Naive thymus-derived CD8-positive, alpha-beta T cell (primary cell): Measurements from ENCODE around the gene ME2. TPM values are rescaled to one million over a fixed set of nuclear protein-coding genes. Genes with fewer than 3 reads are reported as not detected.
"Not testable (repeated sequence)": the region's sequence is repeated elsewhere in the genome, so short reads cannot be mapped to it uniquely, and the experiment has no call there.

ENCODE experiments used
- ATAC-seq, 2 donors: fragments of 150-1000 bp; cut with Tn5 transposase in 1 of 2; sonication (Bioruptor Pico), chemical (Tn5 transposase) in 1 of 2; 1 replicate in 1 of 2; 2 replicates in 1 of 2; pipeline ENCODE4 v1.10.0; 2021; ENCODE audit warnings: mild to moderate bottlenecking in 2 of 2, moderate library complexity in 2 of 2
- POLR2A ChIA-PET: fragments of 350-600 bp; sonication (Branson Sonifier 250); formaldehyde crosslinking; loops from one replicate; lab custom pipeline; 2021; ENCODE audit warnings: antibody characterized with exemption; lab: Charles Lee
- DNase-seq, 10 donors: peaks; one replicate each; pipeline versions ENCODE4 v3.0.0 to v3.0.0-alpha.2; 2020 to 2022
- H3K27ac Mint-ChIP-seq, 10 donors: one replicate each; pipeline ENCODE4 v1.8.0; 2020 to 2022; ENCODE audit warnings: mild to moderate bottlenecking in 10 of 10, mixed read lengths in 10 of 10, moderate library complexity in 4 of 10, inconsistent platforms in 1 of 10
- H3K27me3 Mint-ChIP-seq, 5 donors: one replicate each; pipeline ENCODE4 v1.8.0; 2021 to 2022; ENCODE audit warnings: mixed read lengths in 5 of 5
- H3K36me3 Mint-ChIP-seq, 3 donors: one replicate each; pipeline ENCODE4 v1.8.0; 2020 to 2022; ENCODE audit warnings: mixed read lengths in 3 of 3, mild to moderate bottlenecking in 2 of 3, inconsistent platforms in 1 of 3
- H3K4me1 Mint-ChIP-seq, 4 donors: one replicate each; pipeline ENCODE4 v1.8.0; 2021 to 2022; ENCODE audit warnings: mixed read lengths in 4 of 4
- H3K4me3 Mint-ChIP-seq, 10 donors: one replicate each; pipeline ENCODE4 v1.8.0; 2020 to 2022; ENCODE audit warnings: mild to moderate bottlenecking in 10 of 10, mixed read lengths in 10 of 10, moderate library complexity in 6 of 10, inconsistent platforms in 1 of 10
- H3K9me3 Mint-ChIP-seq, 9 donors: one replicate each; pipeline ENCODE4 v1.8.0; 2020 to 2022; ENCODE audit warnings: mixed read lengths in 9 of 9, mild to moderate bottlenecking in 3 of 9, inconsistent platforms in 1 of 9, moderate library complexity in 1 of 9
- polyA plus RNA-seq, 3 donors: library from polyadenylated mRNA; unstranded; fragments of 300-500 nt; fragmentation: Illumina TruSeq; gene quantifications; one replicate each; pipeline ENCODE4 v1.2.3, GENCODE V29; 2021
- total RNA-seq, 8 experiments: library from RNA in 2 of 8; stranded (reverse) in 2 of 8; gene quantifications; one replicate each; pipeline ENCODE4 v1.2.3 and lab custom pipeline; 2021 to 2026

The ME2 gene
- total and polyA plus RNA-seq, 5 experiments from 2014 or later = 38.1 to 52.3 (median 42.0) TPM

- H3K4me1 Mint-ChIP-seq = peaks cover 16 to 32% (median 25%) of the 10 kb centered on the region in 4 donors
- peak within 1 kb of the TSS; percentile 72 to 97 (median 94) for H3K4me3 Mint-ChIP-seq
- H3K27ac Mint-ChIP-seq = peak within 1 kb of the TSS; percentile 61 to 98 (median 96)
- DNase-seq (peak; percentile 32 to 75 (median 62)), ATAC-seq (peak; percentile 87 to 89)
- POLR2A ChIA-PET = interaction anchor here (0.6 to 4.6 kb wide), 17 partner anchors 9 to 686 kb away, joined by 3 to 84 read pairs (median 4); partner anchors contain the start of genes MBD1, ME2, MEX3C and MRO
- peaks cover 0 to 11% (median 9%) of the 10 kb centered on the region in 3 donors for H3K36me3 Mint-ChIP-seq
- H3K27me3 Mint-ChIP-seq = no peaks in the 10 kb centered on the region
- peaks cover 8 to 15% (median 11%) of the 10 kb centered on the region in 9 donors for H3K9me3 Mint-ChIP-seq
Observed at GRCh38 chr18:50967714-50968661, 89.1 kb downstream of the ME2 start, which contains the start of gene ELAC1. ELAC1 (plus strand) TSS chr18:50968040; CDS start chr18:50974405, 6,365 bp downstream.

GRCh38 chr18:50969448-50969847 lies 90.5 kb downstream of the ME2 start:
- ATAC-seq (no peak), DNase-seq (no peak)
- Mint-ChIP-seq H3K9me3 (peaks cover 0 to 3% (median 0%) of the 10 kb centered on the region in 9 donors), H3K4me3 (peak overlapping the region in 9 of 10 donors; percentile 72 to 97 (median 95)), H3K4me1 (peaks cover 18 to 36% (median 25%) of the 10 kb centered on the region in 4 donors), H3K27ac (peak overlapping the region in 8 of 10 donors; percentile 61 to 98 (median 92)), H3K36me3 (peaks cover 0 to 3% (median under 1%) of the 10 kb centered on the region in 3 donors), H3K27me3 (no peaks in the 10 kb centered on the region)
- POLR2A ChIA-PET = interaction anchor here (0.5 to 4.6 kb wide), 2 partner anchors 41 to 60 kb away, joined by 3 to 84 read pairs; partner anchors contain the start of gene SMAD4

GRCh38 chr18:50970006-50970405 lies 91.1 kb downstream of the ME2 start:
- H3K27ac Mint-ChIP-seq = peak overlapping the region in 5 of 10 donors; percentile 25 to 83 (median 72)
- H3K36me3 Mint-ChIP-seq = peaks cover 4 to 8% (median 6%) of the 10 kb centered on the region in 3 donors
- no peaks in the 10 kb centered on the region for H3K27me3 Mint-ChIP-seq
- POLR2A ChIA-PET = interaction anchor here (0.5 to 1.7 kb wide), 2 partner anchors 41 to 60 kb away, joined by 3 to 7 read pairs; partner anchors contain the start of gene SMAD4
- ATAC-seq = no peak
- H3K9me3 Mint-ChIP-seq = peaks cover 0 to 3% (median 0%) of the 10 kb centered on the region in 9 donors
- DNase-seq = no peak
- peak overlapping the region in 7 of 10 donors; percentile 2 to 55 (median 29) for H3K4me3 Mint-ChIP-seq
- peaks cover 18 to 42% (median 27%) of the 10 kb centered on the region in 4 donors for H3K4me1 Mint-ChIP-seq

GRCh38 chr18:50972404-50972803 lies 93.5 kb downstream of the ME2 start:
- H3K27me3 Mint-ChIP-seq, H3K4me3 Mint-ChIP-seq, DNase-seq, ATAC-seq, POLR2A ChIA-PET, H3K9me3 Mint-ChIP-seq: not testable (repeated sequence)
- H3K4me1 Mint-ChIP-seq = peaks cover 20 to 49% (median 27%) of the 10 kb centered on the region in 4 donors
- peak overlapping the region in 2 of 10 donors; percentile 43 for H3K27ac Mint-ChIP-seq
- H3K36me3 Mint-ChIP-seq = peaks cover 18 to 32% (median 30%) of the 10 kb centered on the region in 3 donors

GRCh38 chr18:50973367-50974126 lies 94.6 kb downstream of the ME2 start:
- Mint-ChIP-seq H3K9me3 (peaks cover 0 to 7% (median 3%) of the 10 kb centered on the region in 9 donors), H3K36me3 (peaks cover 29 to 44% (median 42%) of the 10 kb centered on the region in 3 donors), H3K4me1 (peaks cover 17 to 54% (median 27%) of the 10 kb centered on the region in 4 donors), H3K4me3 (no peak overlapping the region), H3K27ac (no peak overlapping the region), H3K27me3 (no peaks in the 10 kb centered on the region)
- POLR2A ChIA-PET = no interaction called here
- no peak for DNase-seq
- ATAC-seq = no peak

GRCh38 chr18:50977037-50977760 lies 98.3 kb downstream of the ME2 start:
- H3K27ac Mint-ChIP-seq = no peak overlapping the region
- no peak overlapping the region for H3K4me3 Mint-ChIP-seq
- H3K4me1 Mint-ChIP-seq = peaks cover 0 to 39% (median 18%) of the 10 kb centered on the region in 4 donors
- H3K36me3 Mint-ChIP-seq = peaks cover 32 to 73% (median 53%) of the 10 kb centered on the region in 3 donors
- no peak for DNase-seq
- no peak for ATAC-seq
- peaks cover 0 to 7% (median 3%) of the 10 kb centered on the region in 9 donors for H3K9me3 Mint-ChIP-seq
- POLR2A ChIA-PET = interaction anchor here (0.8 to 1.5 kb wide), 3 partner anchors 10 to 99 kb away, joined by 3 to 8 read pairs (median 4); partner anchors contain the start of genes ELAC1, ME2 and SMAD4
- no peaks in the 10 kb centered on the region for H3K27me3 Mint-ChIP-seq

- DNase-seq (no peak), ATAC-seq (no peak)
- Mint-ChIP-seq H3K27ac (no peak overlapping the region), H3K4me1 (peaks cover 3 to 27% (median 16%) of the 10 kb centered on the region in 4 donors), H3K9me3 (peaks cover 0 to 5% (median 0%) of the 10 kb centered on the region in 9 donors), H3K36me3 (peaks cover 17 to 79% (median 50%) of the 10 kb centered on the region in 3 donors), H3K27me3 (no peaks in the 10 kb centered on the region), H3K4me3 (no peak overlapping the region)
- POLR2A ChIA-PET = no interaction called here
Observed at GRCh38 chr18:50981381-50981780, 102.5 kb downstream of the ME2 start.

- DNase-seq (no peak), ATAC-seq (no peak)
- peaks cover 3 to 27% (median 16%) of the 10 kb centered on the region in 4 donors for H3K4me1 Mint-ChIP-seq
- H3K9me3 Mint-ChIP-seq = peaks cover 0 to 3% (median 0%) of the 10 kb centered on the region in 9 donors
- peak overlapping the region in 1 of 10 donors; percentile 15 for H3K27ac Mint-ChIP-seq
- no peak overlapping the region for H3K4me3 Mint-ChIP-seq
- POLR2A ChIA-PET = no interaction called here
- H3K36me3 Mint-ChIP-seq = peaks cover 13 to 79% (median 46%) of the 10 kb centered on the region in 3 donors
- no peaks in the 10 kb centered on the region for H3K27me3 Mint-ChIP-seq
Observed at GRCh38 chr18:50982086-50982801, 103.3 kb downstream of the ME2 start.

GRCh38 chr18:50982802-50983179 lies 103.9 kb downstream of the ME2 start:
- POLR2A ChIA-PET = interaction anchor here (0.7 kb wide), 1 partner anchor 54 kb away, joined by 10 read pairs; no protein-coding TSS in a partner anchor
- Mint-ChIP-seq H3K4me3 (no peak overlapping the region), H3K36me3 (peaks cover 10 to 78% (median 43%) of the 10 kb centered on the region in 3 donors), H3K27ac (peak overlapping the region in 1 of 10 donors; percentile 15), H3K4me1 (peaks cover 3 to 26% (median 16%) of the 10 kb centered on the region in 4 donors), H3K9me3 (peaks cover 0 to 3% (median 0%) of the 10 kb centered on the region in 9 donors), H3K27me3 (no peaks in the 10 kb centered on the region)
- DNase-seq (no peak), ATAC-seq (no peak)

- DNase-seq = no peak
- peaks cover 0 to 48% (median 27%) of the 10 kb centered on the region in 3 donors for H3K36me3 Mint-ChIP-seq
- H3K4me3 Mint-ChIP-seq = no peak overlapping the region
- peak overlapping the region in 2 of 10 donors; percentile 15 to 78 for H3K27ac Mint-ChIP-seq
- ATAC-seq = no peak
- POLR2A ChIA-PET = no interaction called here
- H3K27me3 Mint-ChIP-seq = no peaks in the 10 kb centered on the region
- peaks cover 3 to 9% (median 5%) of the 10 kb centered on the region in 4 donors for H3K4me1 Mint-ChIP-seq
- no peaks in the 10 kb centered on the region for H3K9me3 Mint-ChIP-seq
Observed at GRCh38 chr18:50986360-50987087, 107.6 kb downstream of the ME2 start.
